HUDEP-2 (cell line): ENCODE measurements around the gene IGSF21.
"Not testable (repeated sequence)": the region's sequence is repeated elsewhere in the genome, so short reads cannot be mapped to it uniquely, and the experiment has no call there.

Experiments
- DNase-seq, 76 experiments: peaks; one replicate each; lab custom pipeline; 2025; ENCODE audit not compliant: unreplicated experiment in 76 of 76; lab: John Stamatoyannopoulos, UW

The IGSF21 gene

DNA sequence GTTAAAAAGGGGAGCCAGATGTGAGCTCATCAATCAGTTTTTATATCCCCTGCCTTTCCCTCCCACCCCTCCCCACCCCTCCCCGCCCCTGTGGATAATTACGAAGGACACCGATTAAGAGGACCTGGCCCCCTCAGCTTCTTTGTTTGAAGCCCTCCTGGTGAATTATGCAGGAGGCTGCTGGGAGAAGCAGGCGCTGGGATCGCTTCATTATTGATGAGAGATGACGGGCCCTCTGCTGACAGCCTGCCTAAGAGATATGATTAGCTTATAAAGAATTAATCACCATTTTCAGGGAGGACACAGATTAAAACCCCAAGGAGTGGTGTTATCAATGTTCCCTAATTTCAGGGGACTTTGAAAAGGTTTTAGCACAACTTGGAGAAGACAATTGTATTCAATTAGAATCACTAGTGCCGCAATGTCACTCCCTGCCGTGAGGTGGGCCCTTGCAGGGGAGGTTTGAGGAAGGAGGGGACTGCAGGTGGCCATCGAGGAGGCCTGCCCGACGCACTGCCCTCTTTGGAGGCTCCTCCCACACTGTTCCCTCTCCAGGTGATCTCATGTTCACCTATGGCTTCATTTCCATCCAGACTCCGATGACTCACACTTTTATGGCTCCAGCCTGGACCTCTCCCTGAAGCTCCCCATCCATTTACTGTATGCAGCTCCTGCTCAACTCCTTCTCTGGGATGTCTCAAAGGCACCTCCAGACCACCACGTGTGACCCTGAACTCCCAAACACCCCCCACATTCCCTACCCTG, 306.1 kb downstream of the IGSF21 start:
- DNase-seq: no peak

DNA sequence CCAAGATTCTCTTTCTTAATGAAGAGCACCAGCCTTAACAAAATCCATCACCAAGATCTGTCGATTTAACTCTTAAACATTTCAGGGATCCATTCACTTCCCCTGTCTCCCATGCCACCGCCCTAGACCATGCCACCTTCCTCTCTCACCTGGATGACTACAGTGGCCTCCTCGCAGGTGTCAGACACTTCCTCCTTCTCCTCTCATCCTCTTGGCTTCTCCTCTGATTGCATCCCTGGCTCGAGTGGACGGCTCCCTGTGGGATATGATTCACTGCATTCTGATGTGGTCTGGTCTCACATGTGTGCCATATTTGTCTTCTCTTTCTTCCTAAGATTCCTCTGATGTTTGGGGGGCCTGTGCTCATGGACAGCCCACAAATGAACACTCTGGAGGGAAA, 306.7 kb downstream of the IGSF21 start:
- DNase-seq: no peak

- no peak for DNase-seq
Observed at GRCh38 chr1:18414872-18415447, 307.4 kb downstream of the IGSF21 start.

- DNase-seq: peak in 1 of 76 experiments; percentile 8
Observed at GRCh38 chr1:18415448-18416027, 307.9 kb downstream of the IGSF21 start.

- not testable (repeated sequence) for DNase-seq
Observed at GRCh38 chr1:18416126-18416525, 308.5 kb downstream of the IGSF21 start.

GRCh38 chr1:18417316-18418269, 310.0 kb downstream of the IGSF21 start:
- no peak for DNase-seq

DNA sequence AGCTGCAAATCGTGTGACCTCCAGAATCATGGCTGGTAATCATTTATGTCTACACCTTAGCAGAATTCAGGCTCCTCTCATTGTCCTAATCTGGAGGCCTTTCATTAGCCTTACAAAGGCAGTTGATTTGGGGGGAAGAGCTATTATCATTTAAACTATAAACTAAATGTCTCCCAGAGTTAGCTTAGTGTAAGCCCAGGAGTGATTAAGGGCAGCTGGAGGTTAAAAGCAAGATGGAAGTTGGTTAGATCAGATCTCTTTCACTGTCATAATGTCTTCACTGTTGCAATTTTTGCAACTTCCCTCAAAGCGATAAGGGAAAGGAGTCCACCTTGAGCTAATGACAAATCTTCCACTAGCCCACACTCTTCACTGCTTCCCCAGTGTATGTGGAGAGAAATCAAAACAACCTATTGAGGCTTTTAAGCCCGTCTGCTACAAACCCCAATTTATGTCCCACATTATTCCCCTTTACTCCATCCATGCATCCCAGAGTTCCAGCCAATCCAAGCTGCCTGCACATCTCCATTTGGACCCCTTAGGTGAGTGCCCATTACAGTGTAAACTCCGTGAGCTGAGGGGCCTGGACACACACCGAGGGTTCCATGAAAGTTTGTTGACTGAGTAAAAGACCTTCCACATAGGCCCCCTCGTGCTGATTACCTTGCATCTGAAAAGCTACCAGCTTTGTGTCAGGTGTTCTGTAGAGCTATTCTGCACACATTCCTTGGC, 311.7 kb downstream of the IGSF21 start:
- DNase-seq: no peak

- DNase-seq: no peak
Observed at GRCh38 chr1:18419845-18420184, 312.2 kb downstream of the IGSF21 start.

- no peak for DNase-seq
Observed at GRCh38 chr1:18422076-18422777, 314.6 kb downstream of the IGSF21 start.

DNA sequence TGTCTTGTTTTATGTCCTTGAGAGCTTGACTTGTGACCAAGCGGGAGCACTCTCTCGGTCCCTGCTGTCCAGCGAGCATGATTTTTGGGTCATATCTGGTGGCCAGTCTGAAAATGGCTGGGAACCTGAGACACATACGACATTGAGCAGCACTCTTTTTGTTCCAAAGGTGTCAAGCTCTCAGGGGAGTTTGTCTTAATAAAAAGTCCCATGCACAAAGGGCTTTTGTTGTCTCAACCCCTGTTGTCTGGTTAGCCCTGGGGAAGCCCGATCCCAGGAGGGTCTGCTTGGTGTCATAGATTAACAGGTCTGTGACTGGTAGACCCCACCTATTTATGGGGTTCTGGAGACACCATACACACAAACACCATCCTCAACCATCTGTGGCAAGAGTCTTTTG, 315.4 kb downstream of the IGSF21 start:
- DNase-seq: no peak

DNA sequence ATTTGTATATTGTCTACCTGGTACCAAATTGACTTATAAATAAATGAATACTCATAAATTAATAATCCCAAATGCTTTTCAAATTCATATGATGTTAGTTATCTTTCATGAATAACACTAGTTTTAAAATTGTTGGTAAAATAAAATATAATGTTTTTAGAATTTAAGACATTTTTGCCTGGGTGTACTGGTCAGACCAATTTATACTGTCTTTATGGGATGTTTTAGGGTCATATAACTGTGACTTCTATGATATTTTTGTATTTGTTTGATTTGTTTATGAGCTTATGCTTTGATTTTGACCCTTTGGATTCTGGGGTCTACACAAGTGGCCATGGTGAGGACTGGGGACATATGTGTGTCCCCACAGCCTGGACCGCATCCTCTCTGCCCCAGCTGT, 319.0 kb downstream of the IGSF21 start:
- DNase-seq: no peak
